Epidermal melanocyte (primary cell): ENCODE measurements around the gene GJB3.
"Not testable (repeated sequence)": the region's sequence is repeated elsewhere in the genome, so short reads cannot be mapped to it uniquely, and the experiment has no call there.

Experiments
- DNase-seq: peaks from one replicate; pipeline ENCODE4 v3.0.0; 2011; ENCODE audit warnings: low spot score; ENCODE audit not compliant: insufficient read length

GJB3 gene

DNA sequence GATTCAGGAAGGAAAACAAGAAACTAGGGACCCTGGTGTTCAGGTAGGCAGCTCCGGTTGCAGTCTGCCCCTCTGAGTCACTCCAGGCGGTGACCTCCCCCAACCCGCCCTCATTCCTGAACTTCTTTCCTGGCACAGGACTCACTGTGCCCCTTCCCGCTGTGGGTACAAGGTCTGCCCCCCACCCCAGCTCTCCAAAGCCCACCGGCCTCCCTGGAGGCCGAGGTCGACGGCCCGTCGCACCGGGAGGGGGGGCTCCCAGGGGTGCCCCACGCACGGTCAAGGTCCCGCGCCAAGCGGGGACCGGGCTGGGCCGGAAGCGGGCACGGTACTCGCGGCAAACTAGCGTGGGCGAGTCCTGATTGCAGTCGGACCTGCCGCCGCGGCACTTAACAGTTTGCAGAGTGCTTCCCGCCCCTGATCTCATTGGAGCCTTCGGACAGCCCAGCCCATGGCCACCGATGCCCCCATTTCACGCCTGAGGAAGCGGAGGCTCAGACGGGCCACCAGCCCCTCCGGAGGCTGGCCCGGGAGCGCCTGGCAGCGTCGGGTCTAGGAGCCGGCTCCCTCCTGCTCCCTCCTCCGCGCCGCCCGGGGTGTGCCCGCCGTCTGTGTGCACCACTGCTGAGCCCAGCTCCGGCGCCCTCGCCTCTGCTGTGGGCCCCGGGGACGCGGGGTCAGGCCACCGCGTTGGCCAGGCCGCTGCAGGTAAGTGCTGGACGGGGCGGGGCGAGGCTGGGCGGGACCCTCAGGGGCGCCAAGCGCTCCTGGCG is at the start of gene GJB3:
TSS of gene GJB3 (plus strand) at position 144 of the 773 bp plus-strand sequence. CDS start 3,549 bp downstream, outside the sequence.
- DNase-seq, result no peak

DNA sequence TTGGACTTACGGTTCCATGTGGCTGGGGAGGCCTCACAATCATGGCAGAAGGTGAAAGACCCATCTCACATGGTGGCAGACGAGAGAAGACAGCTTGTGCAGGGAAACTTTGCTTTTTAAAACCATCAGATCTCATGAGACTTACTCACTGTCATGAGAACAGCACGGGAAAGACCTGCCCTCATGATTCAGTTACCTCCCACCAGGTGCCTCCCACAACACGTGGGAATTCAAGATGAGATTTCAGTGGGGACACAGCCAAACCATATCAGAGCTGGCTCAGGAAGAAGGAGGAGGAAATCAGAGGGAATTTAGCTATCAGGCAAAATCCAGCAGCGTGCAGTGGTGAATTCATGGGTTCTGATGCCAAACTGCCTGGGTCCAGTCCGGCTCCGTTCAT is 48.2 kb upstream of the GJB3 start:
- not testable (repeated sequence) for DNase-seq

GRCh38 chr1:34736692-34737091 is 44.3 kb upstream of the GJB3 start:
- no peak for DNase-seq

- not testable (repeated sequence) for DNase-seq
These were observed 43.8 kb upstream of the GJB3 start for GRCh38 chr1:34737236-34737635.

GRCh38 chr1:34739613-34740012 is 41.4 kb upstream of the GJB3 start:
- DNase-seq, result no peak

GRCh38 chr1:34740161-34740868 is 40.7 kb upstream of the GJB3 start:
- DNase-seq, result no peak

- DNase-seq, result peak; percentile 76
These were observed 38.2 kb upstream of the GJB3 start for GRCh38 chr1:34742667-34743270.

DNA sequence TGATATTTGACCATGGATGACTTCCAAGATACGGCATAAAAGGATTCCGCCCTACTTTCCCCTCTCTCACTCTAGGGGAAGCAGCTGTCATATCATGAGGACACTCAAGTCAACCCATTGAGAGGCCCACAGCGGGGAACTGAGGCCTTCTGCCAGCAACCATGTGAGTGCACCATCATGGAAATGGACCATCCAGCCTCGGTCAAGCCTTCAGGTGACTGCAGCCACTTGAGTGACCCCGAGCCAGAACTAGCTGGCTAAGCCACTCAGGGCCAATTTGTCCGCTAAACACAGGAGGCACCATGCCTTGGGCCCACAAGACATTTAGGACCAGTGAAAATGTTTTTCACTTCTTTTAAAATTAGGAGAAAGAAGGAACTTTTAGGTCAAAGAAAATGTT is 37.2 kb upstream of the GJB3 start:
- no peak for DNase-seq

DNA sequence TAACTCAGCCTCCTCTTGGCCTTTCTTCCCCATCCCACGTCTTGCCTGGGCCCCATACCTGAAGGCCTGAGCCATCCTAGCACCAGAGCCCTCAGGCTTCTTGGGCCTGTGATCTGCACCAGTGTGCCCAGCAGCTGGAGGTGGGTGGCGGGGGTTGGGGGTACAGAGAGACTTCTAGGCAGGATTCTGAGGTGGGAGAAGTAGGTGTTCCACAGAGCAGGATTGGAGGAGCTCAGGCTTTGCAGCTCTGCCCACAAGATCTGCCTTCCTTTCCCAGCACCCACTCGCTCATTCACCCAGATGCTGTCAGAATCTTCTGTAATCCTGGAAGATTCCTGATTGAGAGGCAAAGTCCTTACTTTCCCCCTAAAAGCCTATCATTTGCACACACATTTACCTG is 36.2 kb upstream of the GJB3 start:
- no peak for DNase-seq

DNA sequence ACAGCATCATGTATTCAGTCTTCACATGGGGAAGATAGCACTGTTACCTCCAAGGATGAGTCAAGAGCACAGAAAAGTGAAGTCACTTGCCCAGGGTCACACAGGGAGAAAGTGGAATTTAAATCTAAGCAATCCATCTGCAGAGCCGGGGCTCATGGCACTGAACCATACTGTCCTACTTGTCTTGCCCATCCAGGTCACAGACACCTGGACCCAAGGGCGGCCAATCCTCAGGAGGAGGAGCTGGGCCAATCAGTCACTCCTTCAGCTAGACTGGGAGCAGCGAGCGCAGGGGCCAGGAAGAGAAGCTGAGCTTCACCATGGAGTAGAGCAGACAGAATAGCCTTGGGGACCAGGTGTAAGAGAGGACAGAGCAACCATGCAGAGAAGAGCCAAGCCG is 35.3 kb upstream of the GJB3 start:
- DNase-seq, result no peak

GRCh38 chr1:34746101-34746500 is 34.9 kb upstream of the GJB3 start:
- DNase-seq, result no peak

- no peak for DNase-seq
These were observed 34.0 kb upstream of the GJB3 start for GRCh38 chr1:34746785-34747637.

DNA sequence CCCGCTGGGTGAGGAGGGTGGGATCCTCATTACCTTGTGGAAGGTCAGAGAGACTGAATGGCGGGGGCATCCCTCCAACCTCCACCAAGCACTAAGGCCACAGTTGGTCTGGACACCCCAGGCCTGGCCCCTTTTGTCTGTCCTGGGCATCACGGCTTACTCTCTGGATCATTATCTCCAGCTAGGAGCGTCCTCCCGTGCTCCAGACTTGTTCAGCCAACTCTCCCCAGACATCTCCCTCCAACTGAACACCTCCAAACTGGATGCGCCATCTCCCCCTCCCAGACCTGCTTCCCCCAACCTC is 33.4 kb upstream of the GJB3 start:
- no peak for DNase-seq

DNA sequence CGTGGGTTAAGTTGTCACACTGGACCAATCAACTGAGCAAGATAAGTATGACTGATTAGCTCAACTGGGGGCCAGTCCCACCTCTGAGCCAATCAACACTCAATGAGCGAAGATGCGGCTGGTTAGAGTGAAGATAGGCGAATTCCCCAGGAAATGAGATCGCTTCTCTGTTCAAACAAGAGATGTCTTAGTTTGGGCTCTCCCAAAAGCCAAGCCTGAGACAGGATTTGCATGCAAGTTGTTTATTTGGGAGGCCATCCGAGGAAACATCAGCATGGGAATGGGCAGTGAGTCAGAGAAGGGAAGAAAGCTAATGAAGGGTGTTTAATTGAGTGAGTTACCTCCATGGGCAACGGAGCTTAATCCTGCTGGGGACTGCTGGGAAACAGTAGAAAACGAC is 31.0 kb upstream of the GJB3 start:
- no peak for DNase-seq

GRCh38 chr1:34750610-34751009 is 30.4 kb upstream of the GJB3 start:
- no peak for DNase-seq

DNA sequence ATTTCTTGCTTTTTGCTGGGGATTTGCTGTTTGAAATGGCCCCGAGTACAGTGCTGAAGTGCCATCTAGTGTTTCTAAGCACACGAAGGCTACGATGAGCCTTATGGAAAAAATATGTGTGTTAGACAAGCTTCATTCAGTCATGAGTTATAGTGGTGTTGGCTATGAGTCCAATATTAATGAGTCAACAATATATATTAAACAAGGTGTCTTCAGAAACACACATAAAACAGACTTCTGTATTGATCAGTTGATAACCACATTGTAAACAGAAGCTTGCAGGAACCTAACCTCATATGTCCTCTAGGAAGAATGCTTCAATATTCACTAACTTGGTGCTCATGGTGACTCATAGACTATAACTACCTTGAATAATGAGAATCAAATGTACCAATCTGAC is 27.9 kb upstream of the GJB3 start:
- DNase-seq, result no peak

- DNase-seq, result no peak
These were observed 25.9 kb upstream of the GJB3 start, which contains the start of gene GJB5 for GRCh38 chr1:34754964-34755637. TSS of gene GJB5 (plus strand) at chr1:34755047. CDS start at chr1:34757331, 2,284 bp downstream.

GRCh38 chr1:34755961-34756360 is 25.1 kb upstream of the GJB3 start:
- no peak for DNase-seq

- DNase-seq, result no peak
These were observed 23.6 kb upstream of the GJB3 start for GRCh38 chr1:34757386-34757785.

DNA sequence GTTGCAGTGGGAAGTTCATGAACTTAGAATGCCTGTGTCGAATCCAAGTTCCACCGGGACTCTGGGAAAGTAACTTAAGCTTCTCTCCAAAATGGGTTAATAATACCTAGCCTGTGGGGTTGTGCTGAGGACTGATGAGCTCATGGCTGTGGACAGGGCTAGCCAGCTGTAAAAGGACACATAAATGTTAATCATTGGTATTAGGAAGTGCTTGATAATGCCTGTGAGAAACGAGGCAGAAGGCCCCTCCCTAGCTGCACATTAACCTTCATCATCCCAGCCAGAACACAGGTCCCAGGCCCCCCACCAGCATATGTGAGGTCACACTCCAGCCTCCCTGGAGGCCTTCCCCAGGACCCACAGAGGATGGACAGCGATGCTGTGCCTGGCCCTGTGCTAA is 22.3 kb upstream of the GJB3 start:
- DNase-seq, result no peak
